Chondrocyte (in vitro differentiated cells): ENCODE data around the gene KIRREL3. TPM values are rescaled to one million over a fixed set of nuclear protein-coding genes. Genes with fewer than 3 reads are reported as not detected.
A peak's percentile ranks its signal among the peaks of the same experiment; 100 is the strongest.

Experiments
- DNase-seq: peaks from one replicate; pipeline ENCODE4 v3.0.0; 2021; ENCODE audit warnings: mixed read lengths, low spot score
- H3K27ac Mint-ChIP-seq: one replicate; pipeline ENCODE4 v1.8.0; 2021; ENCODE audit warnings: mild to moderate bottlenecking, moderate library complexity, mixed read lengths; ENCODE audit not compliant: unreplicated experiment
- H3K27me3 Mint-ChIP-seq: 2 replicates; pipeline ENCODE4 v1.8.0; 2021; ENCODE audit warnings: low read depth, mixed read lengths
- H3K36me3 Mint-ChIP-seq: 2 replicates; pipeline ENCODE4 v1.8.0; 2021; ENCODE audit warnings: low read depth, mixed read lengths
- H3K4me1 Mint-ChIP-seq: 2 replicates; pipeline ENCODE4 v1.8.0; 2021; ENCODE audit warnings: low read depth, mild to moderate bottlenecking, mixed read lengths
- H3K4me3 Mint-ChIP-seq: one replicate; pipeline ENCODE4 v1.8.0; 2021; ENCODE audit warnings: mild to moderate bottlenecking, moderate library complexity, mixed read lengths; ENCODE audit not compliant: unreplicated experiment
- H3K9me3 Mint-ChIP-seq: 2 replicates; pipeline ENCODE4 v1.8.0; 2021; ENCODE audit warnings: low read depth, mixed read lengths
- CTCF ChIP-seq: fragments of 200-600 bp; sonication (generic); IDR thresholded peaks from 2 replicates; pipeline ENCODE4 v1.5.0; 2021; ENCODE audit warnings: antibody characterized with exemption, mild to moderate bottlenecking, moderate library complexity
- total RNA-seq: library from RNA; stranded (reverse); gene quantifications from 3 replicates; pipeline ENCODE4 v1.2.1, GENCODE V29; 2021

Gene KIRREL3
- total RNA-seq, 1 donor from 2014 or later, result 1.2 TPM

GRCh38 chr11:126862664-126863243 lies 137.8 kb downstream of the KIRREL3 start:
- H3K9me3 Mint-ChIP-seq, result peaks cover 3% of the 10 kb centered on the region
- peak; percentile 8 for TF ChIP-seq CTCF
- no peak overlapping the region for H3K27ac Mint-ChIP-seq
- H3K27me3 Mint-ChIP-seq, result peaks cover 5% of the 10 kb centered on the region
- H3K36me3 Mint-ChIP-seq, result no peaks in the 10 kb centered on the region
- H3K4me3 Mint-ChIP-seq, result no peak overlapping the region
- H3K4me1 Mint-ChIP-seq, result no peaks in the 10 kb centered on the region
- DNase-seq, result no peak

- Mint-ChIP-seq H3K27ac (no peak overlapping the region), H3K27me3 (peaks cover 5% of the 10 kb centered on the region)
These were observed 138.6 kb downstream of the KIRREL3 start for GRCh38 chr11:126861796-126862459.

GRCh38 chr11:126857860-126858808 lies 142.4 kb downstream of the KIRREL3 start:
- peaks cover 4% of the 10 kb centered on the region for H3K27me3 Mint-ChIP-seq
- no peak for TF ChIP-seq CTCF
- peaks cover 3% of the 10 kb centered on the region for H3K9me3 Mint-ChIP-seq
- no peak overlapping the region for H3K27ac Mint-ChIP-seq
- H3K4me3 Mint-ChIP-seq, result no peak overlapping the region
- DNase-seq, result no peak
- peaks cover 3% of the 10 kb centered on the region for H3K4me1 Mint-ChIP-seq
- H3K36me3 Mint-ChIP-seq, result no peaks in the 10 kb centered on the region

More at GRCh38 chr11:126861796-126862459, 138.6 kb downstream of the KIRREL3 start:
- H3K36me3 Mint-ChIP-seq, result no peaks in the 10 kb centered on the region
- no peak overlapping the region for H3K4me3 Mint-ChIP-seq
- no peaks in the 10 kb centered on the region for H3K4me1 Mint-ChIP-seq
- TF ChIP-seq CTCF, result no peak
- H3K9me3 Mint-ChIP-seq, result peaks cover 3% of the 10 kb centered on the region
- DNase-seq, result no peak

- TF ChIP-seq CTCF, result no peak
- no peak for DNase-seq
- H3K27ac Mint-ChIP-seq, result no peak overlapping the region
These were observed 145.0 kb downstream of the KIRREL3 start for GRCh38 chr11:126855536-126855935.

GRCh38 chr11:126853732-126854131 lies 146.8 kb downstream of the KIRREL3 start:
- no peak for DNase-seq
- Mint-ChIP-seq H3K27ac (no peak overlapping the region), H3K36me3 (no peaks in the 10 kb centered on the region), H3K27me3 (no peaks in the 10 kb centered on the region), H3K4me1 (peaks cover 3% of the 10 kb centered on the region), H3K4me3 (no peak overlapping the region), H3K9me3 (no peaks in the 10 kb centered on the region)
- TF ChIP-seq CTCF, result no peak

More at GRCh38 chr11:126855536-126855935, 145.0 kb downstream of the KIRREL3 start:
- peaks cover 4% of the 10 kb centered on the region for H3K27me3 Mint-ChIP-seq
- peaks cover 3% of the 10 kb centered on the region for H3K4me1 Mint-ChIP-seq
- H3K9me3 Mint-ChIP-seq, result peaks cover 3% of the 10 kb centered on the region
- no peak overlapping the region for H3K4me3 Mint-ChIP-seq
- no peaks in the 10 kb centered on the region for H3K36me3 Mint-ChIP-seq
